Skeletal muscle cell (primary cell): Measurements from ENCODE around the gene KCNIP4.

Source experiments
- DNase-seq: peaks from one replicate; pipeline ENCODE4 v3.0.0-alpha.2; 2010; ENCODE audit warnings: low read depth
- H3K4me3 ChIP-seq: 2 replicates; pipeline ENCODE4 v1.5.1; 2011; ENCODE audit warnings: low read depth, mild to moderate bottlenecking, control low read depth, low read length, moderate library complexity

Gene KCNIP4

DNA sequence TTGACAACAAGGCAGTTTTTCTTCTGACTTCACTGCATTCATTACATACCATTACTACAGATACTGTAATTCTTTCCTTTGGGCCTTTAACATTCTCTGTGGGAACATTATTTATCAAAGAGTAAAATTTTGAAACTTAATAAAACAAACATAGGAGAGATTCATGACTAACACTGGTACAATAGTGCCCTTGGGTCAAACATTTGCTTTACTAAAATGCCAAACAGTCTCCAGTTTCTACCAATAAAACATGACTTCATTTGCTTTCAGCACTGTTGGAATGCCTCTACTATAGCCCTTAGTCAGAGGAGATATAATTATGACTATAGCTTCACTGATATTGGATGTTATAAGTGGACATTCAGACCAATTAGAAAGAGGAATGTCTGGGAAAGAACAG is 766.9 kb downstream of the KCNIP4 start:
- no peak overlapping the region for H3K4me3 ChIP-seq
- no peak for DNase-seq

- DNase-seq, result no peak
- no peak overlapping the region for H3K4me3 ChIP-seq
These were observed 770.7 kb downstream of the KCNIP4 start for GRCh38 chr4:21177871-21178270.

- no peak for DNase-seq
- H3K4me3 ChIP-seq, result no peak overlapping the region
These were observed 771.5 kb downstream of the KCNIP4 start for GRCh38 chr4:21177092-21177491.

DNA sequence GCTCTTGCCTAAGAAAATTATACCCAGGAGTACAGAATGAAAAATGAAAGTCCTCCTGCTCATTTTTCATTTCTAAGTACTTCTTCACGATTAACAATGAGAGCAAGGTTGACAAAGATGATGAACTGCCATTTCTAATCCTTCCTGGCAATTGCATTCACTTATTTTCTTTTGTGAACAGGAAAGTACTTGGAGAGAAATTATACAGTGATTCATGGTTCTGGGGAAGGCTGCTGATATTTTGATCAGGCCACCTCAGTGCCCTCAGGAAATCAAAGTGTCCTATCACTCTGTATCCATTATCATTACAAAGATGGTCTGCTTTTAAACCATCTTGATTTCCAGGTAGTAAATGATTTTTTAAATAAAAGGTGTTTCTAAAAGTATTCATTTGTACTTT is 780.9 kb downstream of the KCNIP4 start:
- H3K4me3 ChIP-seq, result no peak overlapping the region
- DNase-seq, result no peak

GRCh38 chr4:21155367-21155766 is 793.2 kb downstream of the KCNIP4 start:
- no peak for DNase-seq
- no peak overlapping the region for H3K4me3 ChIP-seq

DNA sequence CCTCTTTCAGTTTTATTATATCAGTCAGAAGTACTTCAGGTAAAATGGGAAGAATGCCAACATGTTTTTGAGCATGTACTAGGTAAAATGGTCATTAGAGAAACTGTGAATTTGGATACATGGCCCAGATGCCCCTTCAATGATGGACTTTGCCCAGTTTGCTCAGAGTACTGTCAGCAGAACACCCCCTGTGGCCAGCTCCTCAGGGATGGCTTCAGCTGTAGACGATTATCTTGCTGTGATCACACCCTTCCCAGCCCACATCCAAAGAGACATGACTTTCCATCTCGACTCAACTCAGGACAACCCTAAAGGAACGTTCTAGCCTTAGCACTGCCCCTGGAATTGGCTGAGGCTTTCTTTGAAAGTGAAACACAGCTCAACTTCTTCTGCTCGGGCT is 809.2 kb downstream of the KCNIP4 start:
- no peak for DNase-seq
- no peak overlapping the region for H3K4me3 ChIP-seq

GRCh38 chr4:21136051-21136630 is 812.4 kb downstream of the KCNIP4 start:
- no peak for DNase-seq
- no peak overlapping the region for H3K4me3 ChIP-seq

- DNase-seq, result no peak
- H3K4me3 ChIP-seq, result no peak overlapping the region
These were observed 813.6 kb downstream of the KCNIP4 start for GRCh38 chr4:21134994-21135393.

GRCh38 chr4:21130606-21131005 is 818.0 kb downstream of the KCNIP4 start:
- H3K4me3 ChIP-seq, result no peak overlapping the region
- no peak for DNase-seq

GRCh38 chr4:21126014-21126512 is 822.5 kb downstream of the KCNIP4 start:
- H3K4me3 ChIP-seq, result no peak overlapping the region
- DNase-seq, result no peak

DNA sequence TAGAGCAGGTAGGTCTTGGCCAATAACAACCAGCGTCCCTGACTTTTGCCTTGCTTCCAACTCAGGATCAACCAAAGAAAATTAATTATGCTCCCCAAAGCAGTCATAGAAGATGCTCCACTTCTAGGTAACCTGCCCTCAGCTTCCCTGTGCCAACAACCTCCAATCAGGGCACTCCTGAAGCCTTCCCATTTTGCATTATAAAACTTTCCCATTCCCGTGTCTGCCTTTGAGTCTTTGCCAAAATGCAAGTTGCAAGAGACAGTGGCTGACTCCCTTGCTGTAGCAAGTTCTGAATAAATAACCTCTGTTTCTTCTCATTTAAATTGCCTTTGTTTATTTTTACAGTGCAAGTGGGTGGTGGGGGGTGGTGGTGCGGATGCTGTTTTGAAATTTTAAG is 830.3 kb downstream of the KCNIP4 start:
- H3K4me3 ChIP-seq, result no peak overlapping the region
- DNase-seq, result no peak

DNA sequence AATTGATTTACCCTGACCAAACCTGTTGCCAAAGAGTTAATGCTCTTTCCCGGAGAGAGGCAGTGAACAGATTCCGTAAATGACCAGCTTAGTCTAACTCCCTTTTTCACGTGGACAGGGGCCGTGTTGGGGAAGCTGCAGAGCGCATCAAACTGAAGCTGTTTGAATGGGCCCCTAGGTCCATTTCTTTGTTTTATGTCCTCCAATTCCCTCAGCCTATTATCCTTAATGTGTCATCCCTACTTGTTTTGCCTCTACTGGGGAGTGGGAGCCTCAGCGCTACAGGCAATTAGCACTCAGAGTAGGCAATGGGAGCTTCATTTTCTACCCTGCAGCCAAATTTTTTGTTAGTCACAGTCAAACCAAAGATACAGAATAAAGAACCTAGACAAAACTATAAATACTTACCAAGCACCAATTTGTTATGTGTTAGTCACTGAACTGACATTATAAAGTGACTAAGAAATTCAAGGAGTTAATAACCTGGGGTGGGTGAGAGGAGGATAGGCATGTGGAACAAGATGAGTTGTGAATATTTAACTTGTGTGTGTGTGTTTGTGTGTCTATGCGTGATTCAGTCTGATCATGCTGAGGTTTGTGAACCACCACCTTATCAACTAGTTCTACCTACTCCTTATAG is 830.9 kb downstream of the KCNIP4 start:
- no peak overlapping the region for H3K4me3 ChIP-seq
- no peak for DNase-seq

DNA sequence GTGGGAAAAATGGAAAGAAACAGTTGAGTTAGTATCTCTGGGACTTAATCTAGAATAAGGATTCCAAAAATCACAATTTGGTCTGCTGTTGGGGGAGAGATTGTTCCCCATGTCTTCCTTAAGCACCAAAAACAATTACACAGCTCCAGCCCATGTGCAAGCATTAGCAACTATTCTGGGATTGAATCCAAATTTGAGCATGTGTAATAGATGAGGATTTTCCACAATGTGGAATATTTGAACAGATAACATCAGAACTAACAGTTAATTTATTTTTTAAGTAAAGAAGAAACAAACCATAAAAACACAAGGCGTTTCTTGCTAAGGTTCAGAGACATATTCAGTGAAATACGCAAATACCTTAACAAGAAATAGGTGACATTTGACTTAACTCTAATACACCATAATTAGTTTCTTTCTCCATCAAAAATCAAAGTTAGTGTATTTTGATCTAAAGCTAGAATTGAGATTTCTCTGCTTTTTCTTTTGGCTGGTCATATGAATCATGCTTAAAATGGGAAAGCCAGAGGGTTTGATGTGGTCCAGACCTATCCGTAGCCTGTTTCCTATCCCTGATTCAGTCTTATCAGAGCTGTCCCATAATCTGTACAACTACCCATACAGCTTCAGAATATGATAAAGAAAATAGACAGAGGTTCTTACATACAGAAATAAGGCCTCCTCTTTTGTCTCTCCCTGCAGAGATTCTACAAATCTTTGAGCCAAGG is 834.9 kb downstream of the KCNIP4 start:
- no peak for DNase-seq
- H3K4me3 ChIP-seq, result no peak overlapping the region

GRCh38 chr4:21102667-21103066 is 845.9 kb downstream of the KCNIP4 start:
- no peak overlapping the region for H3K4me3 ChIP-seq
- DNase-seq, result no peak

- DNase-seq, result no peak
- no peak overlapping the region for H3K4me3 ChIP-seq
These were observed 850.7 kb downstream of the KCNIP4 start for GRCh38 chr4:21097865-21098264.

DNA sequence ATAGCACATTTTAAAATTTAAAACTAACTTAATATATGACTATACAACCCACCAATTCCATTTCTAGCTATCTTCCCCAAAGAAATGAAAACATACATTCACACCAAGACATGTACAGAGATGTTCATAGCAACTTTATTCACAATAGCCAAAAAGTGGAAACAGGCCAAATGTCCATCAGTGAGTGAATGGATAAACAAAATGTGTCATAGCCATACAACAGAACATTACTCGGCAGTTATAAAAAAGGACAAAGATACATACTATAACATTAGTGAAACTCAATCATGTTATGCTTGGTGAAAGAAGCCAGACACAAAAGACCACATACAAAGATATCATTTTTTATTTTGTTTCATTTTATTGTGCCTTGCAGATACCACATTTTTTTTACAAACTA is 851.5 kb downstream of the KCNIP4 start:
- DNase-seq, result no peak
- no peak overlapping the region for H3K4me3 ChIP-seq

DNA sequence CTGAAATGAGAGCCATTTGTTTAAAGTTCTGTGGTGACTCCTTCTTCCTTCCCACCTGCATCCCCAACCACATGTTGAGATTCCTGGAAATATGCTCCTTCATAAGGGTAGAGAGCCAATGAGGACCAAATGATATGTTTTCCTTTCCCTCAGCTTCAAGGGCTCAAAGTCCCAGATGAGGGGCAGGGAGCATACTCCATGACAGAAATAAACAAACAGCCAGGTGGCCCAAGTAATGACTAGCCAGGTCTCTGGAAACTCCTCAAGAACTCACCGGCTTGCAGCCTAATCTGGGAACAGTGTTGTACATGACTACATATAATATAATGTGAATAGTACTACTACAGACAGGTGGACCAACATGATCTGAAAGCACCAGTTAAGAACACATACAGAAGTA is 856.0 kb downstream of the KCNIP4 start:
- no peak overlapping the region for H3K4me3 ChIP-seq
- no peak for DNase-seq

DNA sequence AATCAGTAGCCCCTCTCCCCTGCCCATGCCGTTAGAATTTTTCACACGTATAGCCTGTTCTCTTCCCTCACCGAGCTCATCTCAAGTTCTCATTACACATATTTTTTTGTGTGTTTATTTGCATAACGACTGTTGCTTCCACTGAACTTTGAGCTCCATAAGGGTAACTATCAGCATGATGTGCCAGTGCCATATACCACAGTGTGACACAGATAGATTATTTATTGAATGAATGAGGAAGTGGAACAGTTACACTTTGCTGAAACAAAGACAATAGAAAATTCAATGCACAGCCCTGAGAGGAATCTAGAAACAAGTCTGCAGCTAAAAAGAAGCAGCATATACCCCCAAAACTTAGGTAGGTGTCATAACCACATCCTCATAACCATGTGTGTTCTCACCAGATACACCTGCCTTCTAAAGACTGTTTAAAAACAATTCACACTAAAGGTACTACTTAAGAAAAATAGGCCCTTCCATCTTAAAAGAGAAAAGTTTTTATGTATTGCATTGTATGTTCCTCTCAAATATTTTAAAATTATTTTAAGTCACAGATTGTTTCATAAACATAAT is 858.4 kb downstream of the KCNIP4 start:
- no peak for DNase-seq
- H3K4me3 ChIP-seq, result no peak overlapping the region

- no peak for DNase-seq
- no peak overlapping the region for H3K4me3 ChIP-seq
These were observed 865.2 kb downstream of the KCNIP4 start for GRCh38 chr4:21083413-21083812.

- DNase-seq, result no peak
- no peak overlapping the region for H3K4me3 ChIP-seq
These were observed 870.6 kb downstream of the KCNIP4 start for GRCh38 chr4:21077967-21078366.

DNA sequence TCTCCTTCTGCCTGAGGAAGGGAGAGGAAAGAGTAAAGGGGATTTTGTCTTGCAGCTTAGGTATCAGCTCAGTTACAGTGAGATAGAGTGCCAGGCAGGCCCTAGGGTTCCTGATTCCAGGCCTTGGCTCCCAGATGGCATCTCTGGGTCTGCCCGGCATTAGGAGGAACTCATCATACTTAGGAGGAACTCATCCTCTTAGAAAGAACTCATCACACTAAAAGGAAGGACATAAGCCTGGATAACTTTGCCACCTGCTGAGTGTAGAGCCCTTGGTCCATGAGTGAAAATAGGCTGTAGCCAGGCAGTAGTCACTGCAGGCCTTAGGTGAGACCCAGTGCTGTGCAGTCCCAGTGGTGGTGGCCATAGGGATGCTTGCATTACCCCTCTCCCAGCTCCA is 881.2 kb downstream of the KCNIP4 start:
- DNase-seq, result no peak

More for the DNA sequence above, 881.2 kb downstream of the KCNIP4 start:
- no peak overlapping the region for H3K4me3 ChIP-seq
